K562 (cell line): Measurements from ENCODE around the gene ANKS1A. TPM values are rescaled to one million over a fixed set of nuclear protein-coding genes. Genes with fewer than 3 reads are reported as not detected.

Source experiments
- ARID3B ChIP-seq: fragments of 250-450 bp; sonication (Bioruptor Pico); IDR thresholded peaks from 2 replicates; pipeline ENCODE4 v1.4.0; 2020; ENCODE audit warnings: borderline replicate concordance
- CCAR2 ChIP-seq: fragments of 200-400 bp; formaldehyde crosslinking; IDR thresholded peaks from 2 replicates; pipeline ENCODE4 v1.6.1; 2017; ENCODE audit warnings: mild to moderate bottlenecking, low read depth, low read length
- CCNT2 ChIP-seq: IDR thresholded peaks from 2 replicates; pipeline ENCODE4 v1.6.1; 2011; ENCODE audit warnings: borderline replicate concordance, low read depth, mild to moderate bottlenecking, moderate library complexity, mixed read lengths, low read length; ENCODE audit not compliant: insufficient read length; ENCODE audit errors: extremely low read depth
- ETV5 ChIP-seq: sonication (generic); formaldehyde crosslinking; IDR thresholded peaks from 2 replicates; pipeline ENCODE4 v1.4.0; 2020; ENCODE audit warnings: low read depth, mild to moderate bottlenecking, missing genetic modification reagents
- GABPB1 ChIP-seq: sonication (generic); formaldehyde crosslinking; IDR thresholded peaks from 2 replicates; pipeline ENCODE4 v1.8.0; 2022; ENCODE audit warnings: mild to moderate bottlenecking, missing genetic modification reagents
- HMGN3 ChIP-seq: IDR thresholded peaks from 2 replicates; pipeline ENCODE4 v1.6.1; 2011; ENCODE audit warnings: borderline replicate concordance, low read depth, mild to moderate bottlenecking, mixed read lengths, low read length; ENCODE audit not compliant: insufficient read length; ENCODE audit errors: extremely low read depth
- PPARD ChIP-seq: fragments of 250-450 bp; sonication (Bioruptor Pico); IDR thresholded peaks from 2 replicates; pipeline ENCODE4 v1.8.0; 2022; ENCODE audit warnings: inconsistent platforms, mild to moderate bottlenecking, moderate library complexity
- RB1 ChIP-seq: fragments of 450-650 bp; IDR thresholded peaks from 2 replicates; pipeline ENCODE4 v1.6.1; 2017; ENCODE audit warnings: low read depth, mild to moderate bottlenecking
- TAF7 ChIP-seq: fragments of 450-650 bp; IDR thresholded peaks from 2 replicates; pipeline ENCODE4 v1.6.1; 2016; ENCODE audit warnings: missing genetic modification characterization, missing compliant biosample characterization
- TEAD1 ChIP-seq, 2 experiments: fragments of 450-650 bp in 1 of 2; sonication (generic) in 1 of 2; formaldehyde crosslinking; IDR thresholded peaks; 2 replicates each; pipeline versions ENCODE4 v1.4.0 to v1.8.0; 2020 to 2022; ENCODE audit warnings: mild to moderate bottlenecking in 2 of 2, missing genetic modification reagents in 1 of 2
- TFE3 ChIP-seq: fragments of 450-650 bp; formaldehyde crosslinking; IDR thresholded peaks from 2 replicates; pipeline ENCODE4 v1.4.0; 2020; ENCODE audit warnings: mild to moderate bottlenecking, mixed read lengths
- THRB ChIP-seq: fragments of 450-650 bp; formaldehyde crosslinking; conservative IDR thresholded peaks from 2 replicates; pipeline ENCODE4 v1.4.0; 2022; ENCODE audit warnings: mild to moderate bottlenecking, missing genetic modification characterization
- ZC3H11A ChIP-seq: IDR thresholded peaks from 2 replicates; pipeline ENCODE4 v1.6.1; 2012; ENCODE audit warnings: low read depth, low read length, improper control_type of control experiment
- ZNF280B ChIP-seq: fragments of 250-450 bp; sonication (Bioruptor Pico); IDR thresholded peaks from 2 replicates; pipeline ENCODE4 v1.5.1; 2021; ENCODE audit warnings: mild to moderate bottlenecking
- polyA plus RNA-seq, 8 experiments: library from polyadenylated mRNA; depleted of rRNA in 4 of 8; stranded (reverse) in 5 of 8; unstranded in 3 of 8; fragments of >200 nt; fragmentation: Nextera tagmentation in 2 of 8; fragmentation: Illumina TruSeq in 1 of 8; extraction: Ambion mirVana in 2 of 8; extraction: Trizol in 1 of 8; gene quantifications; 2 replicates each; pipeline versions ENCODE4 v1.2.1 to v1.2.3, GENCODE V29; 2011 to 2014; ENCODE audit warnings: inconsistent platforms in 1 of 8, missing spikeins in 1 of 8
- total RNA-seq, 7 experiments: library from RNA; depleted of rRNA in 6 of 7; stranded (reverse); fragments of >200 nt in 6 of 7; fragmentation: Illumina TruSeq in 2 of 7; extraction: Trizol in 2 of 7; gene quantifications; 2 replicates each; pipeline versions ENCODE4 v1.2.1 to v1.2.3, GENCODE V29; 2011 to 2021; ENCODE audit warnings: low replicate concordance in 1 of 7
- TF ChIP-seq, protein P1 (sequence below): sonication (generic); formaldehyde crosslinking; IDR thresholded peaks from 2 replicates; pipeline ENCODE4 v1.8.1; 2023; ENCODE audit warnings: mild to moderate bottlenecking, missing genetic modification reagents
- TF ChIP-seq, protein P2 (sequence below), 3 experiments: IDR thresholded peaks in 2 of 3; conservative IDR thresholded peaks in 1 of 3; 2 replicates each; pipeline ENCODE4 v1.5.1; 2011 to 2012; ENCODE audit warnings: low read length in 3 of 3, mild to moderate bottlenecking in 3 of 3, control low read depth in 2 of 3, improper control_type of control experiment in 1 of 3, inconsistent platforms in 1 of 3, low read depth in 1 of 3, mixed read lengths in 1 of 3, moderate library complexity in 1 of 3; ENCODE audit not compliant: insufficient read depth in 2 of 3

Gene ANKS1A
- total and polyA plus RNA-seq, 9 of the 15 experiments (the other 6 are each of a cell fraction or from before 2014, with no cell fraction given): 1.1 to 13.8 (median 5.3) TPM

DNA sequence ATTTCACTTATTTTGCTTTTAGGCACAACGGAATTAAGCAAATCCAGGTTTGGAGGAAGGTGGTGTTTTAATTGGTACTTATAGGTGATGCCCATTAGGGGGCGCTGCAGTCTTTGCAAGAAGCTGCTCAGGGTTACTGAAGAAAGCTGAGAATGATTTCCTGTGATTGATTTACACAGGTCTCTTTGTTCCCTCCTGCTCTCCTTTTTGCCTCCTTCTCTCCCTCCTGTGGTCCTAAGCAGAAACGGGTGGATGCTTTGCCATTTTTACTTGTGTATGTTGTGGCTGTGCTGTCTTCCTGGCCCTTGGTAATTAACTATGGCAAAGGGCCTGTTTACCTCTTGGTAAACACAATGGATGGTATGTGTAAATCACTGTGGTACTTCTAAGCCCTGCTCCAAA lies 97.8 kb downstream of the ANKS1A start (continued):
- TF ChIP-seq TAF7 (no peak), ZC3H11A (no peak), ARID3B (no peak), CCAR2 (no peak), CCNT2 (no peak), PPARD (CRISPR knock-in tag) (no peak), THRB (CRISPR knock-in tag) (no peak), HMGN3 (no peak), RB1 (0 out of 2 replicates have a peak, but pooled peaks have one; percentile 38), TFE3 (CRISPR knock-in tag) (no peak), ETV5 (CRISPR knock-in tag) (no peak), GABPB1 (CRISPR knock-in tag) (0 out of 2 replicates have a peak, but pooled peaks have one; percentile 17), ZNF280B (CRISPR knock-in tag) (no peak), TEAD1 (CRISPR knock-in tag; IDR thresholded peaks at IDR 0.05) (0 out of 4 replicates have a peak, but pooled peaks of 1 of the 2 experiments have one; percentile 17)
- TF ChIP-seq, protein P1, sequence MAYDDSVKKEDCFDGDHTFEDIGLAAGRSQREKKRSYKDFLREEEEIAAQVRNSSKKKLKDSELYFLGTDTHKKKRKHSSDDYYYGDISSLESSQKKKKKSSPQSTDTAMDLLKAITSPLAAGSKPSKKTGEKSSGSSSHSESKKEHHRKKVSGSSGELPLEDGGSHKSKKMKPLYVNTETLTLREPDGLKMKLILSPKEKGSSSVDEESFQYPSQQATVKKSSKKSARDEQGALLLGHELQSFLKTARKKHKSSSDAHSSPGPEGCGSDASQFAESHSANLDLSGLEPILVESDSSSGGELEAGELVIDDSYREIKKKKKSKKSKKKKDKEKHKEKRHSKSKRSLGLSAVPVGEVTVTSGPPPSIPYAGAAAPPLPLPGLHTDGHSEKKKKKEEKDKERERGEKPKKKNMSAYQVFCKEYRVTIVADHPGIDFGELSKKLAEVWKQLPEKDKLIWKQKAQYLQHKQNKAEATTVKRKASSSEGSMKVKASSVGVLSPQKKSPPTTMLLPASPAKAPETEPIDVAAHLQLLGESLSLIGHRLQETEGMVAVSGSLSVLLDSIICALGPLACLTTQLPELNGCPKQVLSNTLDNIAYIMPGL (CRISPR knock-in tag): no peak
- TF ChIP-seq, protein P2, sequence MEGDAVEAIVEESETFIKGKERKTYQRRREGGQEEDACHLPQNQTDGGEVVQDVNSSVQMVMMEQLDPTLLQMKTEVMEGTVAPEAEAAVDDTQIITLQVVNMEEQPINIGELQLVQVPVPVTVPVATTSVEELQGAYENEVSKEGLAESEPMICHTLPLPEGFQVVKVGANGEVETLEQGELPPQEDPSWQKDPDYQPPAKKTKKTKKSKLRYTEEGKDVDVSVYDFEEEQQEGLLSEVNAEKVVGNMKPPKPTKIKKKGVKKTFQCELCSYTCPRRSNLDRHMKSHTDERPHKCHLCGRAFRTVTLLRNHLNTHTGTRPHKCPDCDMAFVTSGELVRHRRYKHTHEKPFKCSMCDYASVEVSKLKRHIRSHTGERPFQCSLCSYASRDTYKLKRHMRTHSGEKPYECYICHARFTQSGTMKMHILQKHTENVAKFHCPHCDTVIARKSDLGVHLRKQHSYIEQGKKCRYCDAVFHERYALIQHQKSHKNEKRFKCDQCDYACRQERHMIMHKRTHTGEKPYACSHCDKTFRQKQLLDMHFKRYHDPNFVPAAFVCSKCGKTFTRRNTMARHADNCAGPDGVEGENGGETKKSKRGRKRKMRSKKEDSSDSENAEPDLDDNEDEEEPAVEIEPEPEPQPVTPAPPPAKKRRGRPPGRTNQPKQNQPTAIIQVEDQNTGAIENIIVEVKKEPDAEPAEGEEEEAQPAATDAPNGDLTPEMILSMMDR (IDR thresholded peaks at IDR 0.05 in 2 of 3, conservative IDR thresholded peaks at IDR 0.05 in 1 of 3; ENCODE audit: insufficient read depth in 2 of 3, low read depth in 1 of 3, low read length in 3 of 3): peak; percentile 79 to 95 (median 92)
